ENCODE measurements around the gene CRIP2. TPM values are rescaled to one million over a fixed set of nuclear protein-coding genes. Genes with fewer than 3 reads are reported as not detected.

The CRIP2 gene
- total and polyA plus RNA-seq, 2 of the 13 experiments (the other 11 are each of a cell fraction or from before 2014, with no cell fraction given): 31.6 to 37.9 TPM

GRCh38 chr14:105527826-105528585 is 53.4 kb downstream of the CRIP2 start (continued):
- TF ChIP-seq ZNF609 (CRISPR knock-in tag; IDR thresholded peaks at IDR 0.05; ENCODE audit: borderline replicate concordance) (no peak; the same call in 1 of the 2 replicates), FOSL2 (CRISPR knock-in tag; IDR thresholded peaks at IDR 0.05) (no peak), ZNF20 (CRISPR knock-in tag; IDR thresholded peaks at IDR 0.05) (no peak), RARA (CRISPR knock-in tag; IDR thresholded peaks at IDR 0.05) (0 out of 2 replicates have a peak, but pooled peaks have one; percentile 5), ZFY (CRISPR knock-in tag; IDR thresholded peaks at IDR 0.05) (peak; percentile 73; the same call in 1 of the 2 replicates), IRF9 (CRISPR knock-in tag; IDR thresholded peaks at IDR 0.05; ENCODE audit: borderline replicate concordance) (0 out of 2 replicates have a peak, but pooled peaks have one; percentile 69), ARID2 (CRISPR knock-in tag; IDR thresholded peaks at IDR 0.05; ENCODE audit: borderline replicate concordance) (no peak), RXRA (CRISPR knock-in tag; IDR thresholded peaks at IDR 0.05) (no peak), MXI1 (IDR thresholded peaks at IDR 0.05; ENCODE audit: borderline replicate concordance, low read depth, low read length) (peak; percentile 58; the same call in 1 of the 3 replicates), HES4 (CRISPR knock-in tag; IDR thresholded peaks at IDR 0.05; ENCODE audit: borderline replicate concordance) (no peak), ZNF577 (CRISPR knock-in tag; IDR thresholded peaks at IDR 0.05; ENCODE audit: borderline replicate concordance, low read depth) (no peak), ATM (IDR thresholded peaks at IDR 0.05; ENCODE audit: borderline replicate concordance) (no peak), ZBTB33 (CRISPR knock-in tag; IDR thresholded peaks at IDR 0.05) (peak; percentile 74), ZBTB26 (CRISPR knock-in tag; IDR thresholded peaks at IDR 0.05; ENCODE audit: borderline replicate concordance) (no peak; the same call in 1 of the 2 replicates), TBX2 (CRISPR knock-in tag; IDR thresholded peaks at IDR 0.05; ENCODE audit: borderline replicate concordance) (peak; percentile 69; the same call in 1 of the 2 replicates), ZNF740 (CRISPR knock-in tag; IDR thresholded peaks at IDR 0.05) (no peak), ZSCAN30 (CRISPR knock-in tag; IDR thresholded peaks at IDR 0.05) (no peak), ZNF235 (CRISPR knock-in tag; IDR thresholded peaks at IDR 0.05; ENCODE audit: borderline replicate concordance) (no peak), KDM1A (CRISPR knock-in tag; IDR thresholded peaks at IDR 0.05) (no peak), SRSF1 (optimal IDR thresholded peaks at IDR 0.05; ENCODE audit: low read depth, low read length) (no peak)

All from HepG2 (cell line).